Activated CD4-positive, alpha-beta T cell treated with anti-CD3 and anti-CD28 coated beads, Interleukin-2, amount 10 ng/mL, durations not matched to agents 24 days and 14 days (primary cell): ENCODE measurements around the gene ZNF892. TPM values are rescaled to one million over a fixed set of nuclear protein-coding genes. Genes with fewer than 3 reads are reported as not detected.

Source experiments
- DNase-seq: peaks from one replicate; pipeline ENCODE4 v3.0.0; 2022
- H3K27ac Mint-ChIP-seq: one replicate; pipeline ENCODE4 v1.8.0; 2022; ENCODE audit warnings: mild to moderate bottlenecking, mixed read lengths
- H3K27me3 Mint-ChIP-seq: one replicate; pipeline ENCODE4 v1.8.0; 2022; ENCODE audit warnings: mixed read lengths
- H3K36me3 Mint-ChIP-seq: one replicate; pipeline ENCODE4 v1.8.0; 2022; ENCODE audit warnings: low read depth, mild to moderate bottlenecking, mixed read lengths
- H3K4me1 Mint-ChIP-seq: one replicate; pipeline ENCODE4 v1.8.0; 2021; ENCODE audit warnings: mixed read lengths
- H3K4me3 Mint-ChIP-seq: one replicate; pipeline ENCODE4 v1.8.0; 2022; ENCODE audit warnings: mild to moderate bottlenecking, moderate library complexity, mixed read lengths
- H3K9me3 Mint-ChIP-seq: one replicate; pipeline ENCODE4 v1.8.0; 2021; ENCODE audit warnings: mixed read lengths
- intact Hi-C: fragments of 100-400 bp; cut with micrococcal nuclease; formaldehyde crosslinking; loops from one replicate; pipeline ENCODE4 v1.15.1; 2023
- total RNA-seq: library from RNA; stranded (reverse); gene quantifications from 2 replicates; pipeline ENCODE4 v1.2.3, GENCODE V29; 2022

ZNF892 gene
- 4.7 and 5.5 TPM in 2 replicates for total RNA-seq

GRCh38 chr2:95207111-95207961 lies at the start of gene ZNF892:
Gene ZNF892 (plus strand): TSS chr2:95207521. CDS start chr2:95207816, 295 bp downstream.
- no peaks in the 10 kb centered on the region for H3K27me3 Mint-ChIP-seq
- peak within 1 kb of the TSS; percentile 92 for H3K4me3 Mint-ChIP-seq
- intact Hi-C loops: loop anchor here (1.0 to 5.0 kb wide), 4 partner anchors 42 to 195 kb away; partner anchors contain the start of genes FAHD2A and ZNF2
- peaks cover 11% of the 10 kb centered on the region for H3K4me1 Mint-ChIP-seq
- H3K9me3 Mint-ChIP-seq: peaks cover 24% of the 10 kb centered on the region
- peak within 1 kb of the TSS; percentile 82 for H3K27ac Mint-ChIP-seq
- peak; percentile 94 for DNase-seq
- peaks cover 36% of the 10 kb centered on the region for H3K36me3 Mint-ChIP-seq

- Mint-ChIP-seq H3K27ac (peak overlapping the region; percentile 32), H3K36me3 (peaks cover 32% of the 10 kb centered on the region), H3K9me3 (peaks cover 22% of the 10 kb centered on the region), H3K4me1 (peaks cover 13% of the 10 kb centered on the region), H3K4me3 (peak overlapping the region; percentile 84), H3K27me3 (no peaks in the 10 kb centered on the region)
- intact Hi-C loops: no loop called here
- DNase-seq: no peak
Measured at GRCh38 chr2:95158441-95158840, 48.9 kb upstream of the ZNF892 start.

- H3K27ac Mint-ChIP-seq: peak overlapping the region; percentile 53
- no peak for DNase-seq
Measured at GRCh38 chr2:95158891-95159619, 48.3 kb upstream of the ZNF892 start.

GRCh38 chr2:95159690-95160449 lies 47.5 kb upstream of the ZNF892 start, which contains the start of gene ZNF514:
Gene ZNF514 (minus strand): TSS chr2:95159848. CDS start chr2:95153253, 6,595 bp downstream.
- no peaks in the 10 kb centered on the region for H3K27me3 Mint-ChIP-seq
- H3K4me1 Mint-ChIP-seq: peaks cover 20% of the 10 kb centered on the region
- peak; percentile 95 for DNase-seq
- intact Hi-C loops: loop anchor here (1.0 kb wide), 1 partner anchor 38 kb away; no protein-coding TSS in a partner anchor
- peak within 1 kb of the TSS; percentile 89 for H3K4me3 Mint-ChIP-seq
- peak within 1 kb of the TSS; percentile 90 for H3K27ac Mint-ChIP-seq
- peaks cover 20% of the 10 kb centered on the region for H3K36me3 Mint-ChIP-seq
- H3K9me3 Mint-ChIP-seq: peaks cover 15% of the 10 kb centered on the region

More at GRCh38 chr2:95158891-95159619, 48.3 kb upstream of the ZNF892 start:
- H3K27me3 Mint-ChIP-seq: no peaks in the 10 kb centered on the region
- peak overlapping the region; percentile 84 for H3K4me3 Mint-ChIP-seq
- peaks cover 26% of the 10 kb centered on the region for H3K36me3 Mint-ChIP-seq
- peaks cover 21% of the 10 kb centered on the region for H3K9me3 Mint-ChIP-seq
- intact Hi-C loops: loop anchor here (1.0 kb wide), 1 partner anchor 37 kb away; no protein-coding TSS in a partner anchor
- H3K4me1 Mint-ChIP-seq: peaks cover 13% of the 10 kb centered on the region

- H3K4me3 Mint-ChIP-seq: peak overlapping the region; percentile 98
- H3K9me3 Mint-ChIP-seq: peaks cover 2% of the 10 kb centered on the region
- H3K36me3 Mint-ChIP-seq: peaks cover 12% of the 10 kb centered on the region
- H3K27me3 Mint-ChIP-seq: no peaks in the 10 kb centered on the region
- intact Hi-C loops: loop anchor here (1.0 to 2.0 kb wide), 4 partner anchors 42 to 142 kb away; partner anchors contain the start of genes MRPS5 and ZNF892
- peak overlapping the region; percentile 97 for H3K27ac Mint-ChIP-seq
- H3K4me1 Mint-ChIP-seq: peaks cover 27% of the 10 kb centered on the region
- DNase-seq: no peak
Measured at GRCh38 chr2:95165030-95165370, 42.3 kb upstream of the ZNF892 start.

- Mint-ChIP-seq H3K36me3 (peaks cover 12% of the 10 kb centered on the region), H3K9me3 (peaks cover 4% of the 10 kb centered on the region), H3K4me3 (peak within 1 kb of the TSS; percentile 98), H3K27ac (peak within 1 kb of the TSS; percentile 97), H3K4me1 (peaks cover 24% of the 10 kb centered on the region), H3K27me3 (no peaks in the 10 kb centered on the region)
- intact Hi-C loops: loop anchor here (1.0 to 2.0 kb wide), 4 partner anchors 42 to 143 kb away; partner anchors contain the start of genes MRPS5 and ZNF892
- peak; percentile 99 for DNase-seq
Measured at GRCh38 chr2:95165371-95166064, 41.8 kb upstream of the ZNF892 start, which contains the start of gene ZNF2. Gene ZNF2 (plus strand): TSS chr2:95165809. CDS start chr2:95176227, 10,418 bp downstream.

- H3K27me3 Mint-ChIP-seq: no peaks in the 10 kb centered on the region
- H3K36me3 Mint-ChIP-seq: peaks cover 12% of the 10 kb centered on the region
- DNase-seq: no peak
- peaks cover 24% of the 10 kb centered on the region for H3K4me1 Mint-ChIP-seq
- peak overlapping the region; percentile 97 for H3K27ac Mint-ChIP-seq
- peak overlapping the region; percentile 98 for H3K4me3 Mint-ChIP-seq
- H3K9me3 Mint-ChIP-seq: peaks cover 6% of the 10 kb centered on the region
- intact Hi-C loops: no loop called here
Measured at GRCh38 chr2:95166065-95166763, 41.1 kb upstream of the ZNF892 start.

GRCh38 chr2:95171902-95172301 lies 35.4 kb upstream of the ZNF892 start:
- no peak for DNase-seq
- Mint-ChIP-seq H3K36me3 (peaks cover 10% of the 10 kb centered on the region), H3K27me3 (no peaks in the 10 kb centered on the region), H3K27ac (no peak overlapping the region), H3K4me3 (no peak overlapping the region), H3K9me3 (peaks cover 13% of the 10 kb centered on the region), H3K4me1 (peaks cover 1% of the 10 kb centered on the region)
- intact Hi-C loops: no loop called here

GRCh38 chr2:95174031-95174542 lies 33.2 kb upstream of the ZNF892 start:
- H3K36me3 Mint-ChIP-seq: peaks cover 23% of the 10 kb centered on the region
- intact Hi-C loops: no loop called here
- no peak overlapping the region for H3K27ac Mint-ChIP-seq
- H3K4me3 Mint-ChIP-seq: no peak overlapping the region
- no peaks in the 10 kb centered on the region for H3K27me3 Mint-ChIP-seq
- DNase-seq: no peak
- no peaks in the 10 kb centered on the region for H3K4me1 Mint-ChIP-seq
- H3K9me3 Mint-ChIP-seq: peaks cover 24% of the 10 kb centered on the region

- Mint-ChIP-seq H3K4me3 (no peak overlapping the region), H3K27me3 (no peaks in the 10 kb centered on the region), H3K9me3 (peaks cover 38% of the 10 kb centered on the region), H3K4me1 (no peaks in the 10 kb centered on the region), H3K36me3 (peaks cover 69% of the 10 kb centered on the region), H3K27ac (peak overlapping the region; percentile 45)
- intact Hi-C loops: no loop called here
- DNase-seq: no peak
Measured at GRCh38 chr2:95179451-95179850, 27.9 kb upstream of the ZNF892 start.

GRCh38 chr2:95181774-95182173 lies 25.5 kb upstream of the ZNF892 start:
- Mint-ChIP-seq H3K4me1 (no peaks in the 10 kb centered on the region), H3K27me3 (no peaks in the 10 kb centered on the region), H3K4me3 (no peak overlapping the region), H3K27ac (no peak overlapping the region), H3K9me3 (peaks cover 42% of the 10 kb centered on the region), H3K36me3 (peaks cover 65% of the 10 kb centered on the region)
- no peak for DNase-seq
- intact Hi-C loops: no loop called here

GRCh38 chr2:95185197-95185596 lies 22.1 kb upstream of the ZNF892 start:
- Mint-ChIP-seq H3K4me3 (no peak overlapping the region), H3K27ac (no peak overlapping the region), H3K27me3 (peaks cover 2% of the 10 kb centered on the region), H3K4me1 (no peaks in the 10 kb centered on the region), H3K9me3 (peaks cover 45% of the 10 kb centered on the region), H3K36me3 (peaks cover 39% of the 10 kb centered on the region)
- DNase-seq: no peak
- intact Hi-C loops: no loop called here
